Endothelial cell of umbilical vein (primary cell): ENCODE measurements around the gene POLR1H. TPM values are rescaled to one million over a fixed set of nuclear protein-coding genes. Genes with fewer than 3 reads are reported as not detected.

Experiments used
- BruUV-seq: library from RNA; stranded (reverse); fragments of 400-500 nt; replicated peaks from 2 replicates; lab custom pipeline; 2021; lab: Mats Ljungman, UMichigan
- CTCF ChIA-PET: fragments of 300-600, 350-600 bp; sonication (Branson Sonifier 250); formaldehyde crosslinking; loops from one replicate; lab custom pipeline; 2021; ENCODE audit warnings: antibody characterized with exemption, inconsistent platforms; lab: Charles Lee
- POLR2A ChIA-PET: fragments of 300-600, 350-600 bp; sonication (Branson Sonifier 250); formaldehyde crosslinking; loops from one replicate; lab custom pipeline; 2021; ENCODE audit warnings: antibody characterized with exemption, inconsistent platforms; lab: Charles Lee
- DNase-seq: peaks from one replicate; pipeline ENCODE4 v3.0.0-alpha.2; 2011; ENCODE audit warnings: low read depth, low spot score
- FAIRE-seq: peaks from 2 replicates; lab custom pipeline; 2011; peaks lifted over from hg19 to GRCh38; lab: Jason Lieb, UNC
- H2AFZ ChIP-seq: 2 replicates; pipeline ENCODE4 v1.6.0; 2012; ENCODE audit warnings: low read depth, low read length, control low read depth, inconsistent platforms
- H3K27ac ChIP-seq: 2 replicates; pipeline ENCODE4 v1.5.1; 2011; ENCODE audit warnings: low read depth, mild to moderate bottlenecking, control low read depth, low read length, moderate library complexity; ENCODE audit not compliant: insufficient read depth
- H3K27me3 ChIP-seq, 2 experiments: 2 replicates each; pipeline versions ENCODE4 v1.6.0 to v1.6.1; 2011; ENCODE audit warnings: low read length in 2 of 2, mixed read lengths in 1 of 2; ENCODE audit not compliant: control insufficient read depth in 2 of 2, insufficient read depth in 2 of 2
- H3K36me3 ChIP-seq, 2 experiments: 2 replicates in 1 of 2; 3 replicates in 1 of 2; pipeline ENCODE4 v1.5.1; 2011; ENCODE audit warnings: low read length in 2 of 2, mild to moderate bottlenecking in 1 of 2, moderate library complexity in 1 of 2; ENCODE audit not compliant: control insufficient read depth in 2 of 2, insufficient read depth in 2 of 2; ENCODE audit errors: extremely low read depth in 1 of 2
- H3K4me1 ChIP-seq: 3 replicates; pipeline ENCODE4 v1.5.1; 2011; ENCODE audit warnings: mild to moderate bottlenecking, low read length; ENCODE audit not compliant: control insufficient read depth, insufficient read depth; ENCODE audit errors: extremely low read depth
- H3K4me2 ChIP-seq: 2 replicates; pipeline ENCODE4 v1.6.1; 2011; ENCODE audit warnings: low read length, control low read depth, mixed read lengths; ENCODE audit not compliant: insufficient read depth
- H3K4me3 ChIP-seq, 3 experiments: fragments of 200-600 bp in 1 of 3; sonication (generic), shearing (Covaris generic) in 1 of 3; replicated peaks in 1 of 3; 2 replicates each; pipeline ENCODE4 v1.5.1; 2011 to 2016; ENCODE audit warnings: control low read depth in 3 of 3, low read length in 3 of 3, mild to moderate bottlenecking in 2 of 3, inconsistent platforms in 1 of 3, low read depth in 1 of 3, moderate library complexity in 1 of 3; ENCODE audit not compliant: insufficient read depth in 1 of 3
- H3K79me2 ChIP-seq: 2 replicates; pipeline ENCODE4 v1.6.0; 2012; ENCODE audit warnings: low read length, inconsistent platforms; ENCODE audit not compliant: control insufficient read depth, insufficient read depth
- H3K9ac ChIP-seq: replicated peaks from 2 replicates; pipeline ENCODE3; 2011; ENCODE audit warnings: low read length, control low read depth; ENCODE audit not compliant: insufficient read depth; ENCODE audit errors: extremely low read depth
- H3K9me1 ChIP-seq: replicated peaks from 3 replicates; pipeline ENCODE4 v1.6.0; 2011; ENCODE audit warnings: mild to moderate bottlenecking, low read length; ENCODE audit not compliant: control insufficient read depth, insufficient read depth; ENCODE audit errors: extremely low read depth
- H3K9me3 ChIP-seq: replicated peaks from 2 replicates; pipeline ENCODE4 v1.5.1; 2012; ENCODE audit warnings: low read length, inconsistent platforms; ENCODE audit not compliant: control insufficient read depth, insufficient read depth
- H4K20me1 ChIP-seq: replicated peaks from 2 replicates; pipeline ENCODE3; 2011; ENCODE audit warnings: mild to moderate bottlenecking, low read length; ENCODE audit not compliant: control insufficient read depth, insufficient read depth; ENCODE audit errors: extremely low read depth
- EZH2 ChIP-seq: IDR thresholded peaks from 2 replicates; pipeline ENCODE4 v1.6.1; 2012; ENCODE audit warnings: borderline replicate concordance, low read depth, mild to moderate bottlenecking, moderate library complexity, low read length, inconsistent platforms; ENCODE audit not compliant: severe bottlenecking
- FOS ChIP-seq: IDR thresholded peaks from 2 replicates; pipeline ENCODE4 v1.6.1; 2011; ENCODE audit warnings: mild to moderate bottlenecking, low read length, moderate library complexity, borderline replicate concordance; ENCODE audit not compliant: insufficient read depth
- GATA2 ChIP-seq: IDR thresholded peaks from 2 replicates; pipeline ENCODE4 v1.7.0; 2011; ENCODE audit warnings: low read depth, mild to moderate bottlenecking, moderate library complexity, mixed read lengths, low read length; ENCODE audit not compliant: insufficient read length, insufficient read depth
- JUN ChIP-seq: IDR thresholded peaks from 2 replicates; pipeline ENCODE4 v1.6.1; 2011; ENCODE audit warnings: borderline replicate concordance, low read depth; ENCODE audit not compliant: insufficient read length, insufficient read depth
- MYC ChIP-seq: IDR thresholded peaks from one replicate; pipeline ENCODE4 v1.6.1; 2011; ENCODE audit warnings: mild to moderate bottlenecking, low read depth, low read length
- POLR2A ChIP-seq: IDR thresholded peaks from 2 replicates; pipeline ENCODE4 v1.6.1; 2012; ENCODE audit warnings: low read depth, mild to moderate bottlenecking, control low read depth, low read length
- POLR2AphosphoS5 ChIP-seq: IDR thresholded peaks from 2 replicates; pipeline ENCODE4 v1.6.1; 2012; ENCODE audit warnings: low read depth, mild to moderate bottlenecking, control low read depth, low read length, moderate library complexity; ENCODE audit not compliant: insufficient read depth
- dilution Hi-C: fragments of 300-500 bp; cut with MboI; formaldehyde crosslinking; loops from one replicate; pipeline ENCODE4 v1.15.0; 2019; ENCODE audit warnings: low sequenced_read_pairs; ENCODE audit not compliant: extremely low pct_ligation_motif_present
- intact Hi-C: fragments of 100-400 bp; cut with micrococcal nuclease; formaldehyde crosslinking; loops from one replicate; pipeline ENCODE4 v1.10.0; 2022
- polyA plus RNA-seq, 4 experiments: library from polyadenylated mRNA; depleted of rRNA in 3 of 4; stranded (reverse) in 3 of 4; unstranded in 1 of 4; fragments of >200 nt; gene quantifications; 2 replicates each; pipeline versions ENCODE4 v1.2.1 to v1.2.3, GENCODE V29; 2011 to 2012; ENCODE audit warnings: missing spikeins in 1 of 4
- total RNA-seq: library from RNA; stranded (reverse); gene quantifications from 2 replicates; pipeline ENCODE4 v1.2.3, GENCODE V29; 2021
- TF ChIP-seq, protein P1 (sequence below): IDR thresholded peaks from 2 replicates; pipeline ENCODE4 v1.6.1; 2011; ENCODE audit not compliant: insufficient read depth, insufficient read length
- TF ChIP-seq, protein P2 (sequence below), 2 donors: IDR thresholded peaks; 1 replicate in 1 of 2; 2 replicates in 1 of 2; pipeline ENCODE4 v1.5.1; 2011; ENCODE audit warnings: low read length in 2 of 2, mild to moderate bottlenecking in 2 of 2, moderate library complexity in 2 of 2, control low read depth in 1 of 2, inconsistent platforms in 1 of 2, low read depth in 1 of 2; ENCODE audit not compliant: insufficient read depth in 1 of 2; ENCODE audit errors: extremely low read depth in 1 of 2

Gene POLR1H
- total and polyA plus RNA-seq, 2 donors (not counting 3 experiments of a cell fraction or from before 2014, with no cell fraction given): 32.5 to 65.3 TPM

DNA sequence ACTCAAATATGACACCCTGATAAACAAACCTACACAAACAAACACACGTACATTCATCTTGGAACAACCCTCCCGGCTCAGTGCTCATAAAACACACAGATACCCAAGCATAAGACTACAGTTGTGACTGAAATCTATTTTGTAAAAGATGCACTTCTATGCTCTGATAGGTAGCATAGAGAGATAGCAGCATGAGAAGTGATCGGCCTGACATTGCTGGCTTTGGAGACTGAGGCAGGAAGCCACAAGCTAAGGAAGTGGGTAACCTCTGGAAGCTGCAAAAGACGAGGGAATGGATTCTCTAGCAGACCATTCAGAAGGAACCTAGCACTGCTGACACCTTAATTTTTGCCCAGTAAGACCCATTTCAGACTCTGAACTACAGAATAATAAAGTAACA is 16.2 kb downstream of the POLR1H start:
- H2AFZ ChIP-seq: no peak overlapping the region
- no peak overlapping the region for H3K4me2 ChIP-seq
- intact Hi-C loops: no loop called here
- no peak overlapping the region for H3K4me3 ChIP-seq
- H3K79me2 ChIP-seq: no peaks in the 10 kb centered on the region
- ChIA-PET CTCF (interaction anchor here (1.2 kb wide), 1 partner anchor 54 kb away, joined by 3 read pairs; no protein-coding TSS in a partner anchor), POLR2A (no interaction called here)
- no peak for TF ChIP-seq GATA2
- peak; percentile 8 for TF ChIP-seq EZH2
- H3K9me3 ChIP-seq: no peaks in the 10 kb centered on the region
- dilution Hi-C loops: no loop called here
- H3K9me1 ChIP-seq: no peaks in the 10 kb centered on the region
- FAIRE-seq: no peak
- no TSS peak for BruUV-seq
- H3K27me3 ChIP-seq: peaks cover 66 to 79% of the 10 kb centered on the region in 2 experiments
- no peak for DNase-seq
- no peak overlapping the region for H3K9ac ChIP-seq
- no peaks in the 10 kb centered on the region for H4K20me1 ChIP-seq
- H3K4me1 ChIP-seq: no peaks in the 10 kb centered on the region
- H3K27ac ChIP-seq: no peak overlapping the region
- no peaks in the 10 kb centered on the region for H3K36me3 ChIP-seq

DNA sequence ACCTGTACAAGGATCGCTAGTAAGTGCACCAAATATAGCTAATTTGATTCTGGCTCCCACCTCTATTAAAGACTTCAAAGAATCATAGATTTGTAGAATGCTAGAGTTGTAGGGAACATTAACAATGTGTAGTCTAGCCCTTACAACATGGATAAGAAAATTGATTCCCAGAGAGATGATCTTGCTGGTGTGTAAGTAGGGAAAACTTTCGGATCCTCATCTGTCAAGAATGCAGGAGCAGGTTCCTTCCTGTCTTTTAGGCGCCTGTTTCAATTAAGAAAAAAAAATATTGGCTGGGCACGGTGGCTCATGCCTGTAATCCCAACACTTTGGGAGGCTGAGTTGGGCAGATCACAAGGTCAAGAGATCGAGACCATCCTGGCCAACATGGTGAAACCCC is 26.8 kb downstream of the POLR1H start:
- H3K4me3 ChIP-seq: no peak overlapping the region
- ChIA-PET CTCF (interaction anchor here (1.2 to 2.2 kb wide), 4 partner anchors 16 to 239 kb away, joined by 3 to 15 read pairs (median 4); no protein-coding TSS in a partner anchor), POLR2A (no interaction called here)
- no peaks in the 10 kb centered on the region for H3K4me1 ChIP-seq
- no peak overlapping the region for H3K9ac ChIP-seq
- no peaks in the 10 kb centered on the region for H4K20me1 ChIP-seq
- no TSS peak for BruUV-seq
- no peak for DNase-seq
- TF ChIP-seq, protein P1, sequence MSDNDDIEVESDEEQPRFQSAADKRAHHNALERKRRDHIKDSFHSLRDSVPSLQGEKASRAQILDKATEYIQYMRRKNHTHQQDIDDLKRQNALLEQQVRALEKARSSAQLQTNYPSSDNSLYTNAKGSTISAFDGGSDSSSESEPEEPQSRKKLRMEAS: no peak
- no peak for TF ChIP-seq POLR2A
- no peak for TF ChIP-seq JUN
- no peak for TF ChIP-seq GATA2
- TF ChIP-seq MYC: no peak
- TF ChIP-seq FOS: no peak
- no peak for TF ChIP-seq EZH2
- TF ChIP-seq POLR2AphosphoS5: no peak
- TF ChIP-seq, protein P2, sequence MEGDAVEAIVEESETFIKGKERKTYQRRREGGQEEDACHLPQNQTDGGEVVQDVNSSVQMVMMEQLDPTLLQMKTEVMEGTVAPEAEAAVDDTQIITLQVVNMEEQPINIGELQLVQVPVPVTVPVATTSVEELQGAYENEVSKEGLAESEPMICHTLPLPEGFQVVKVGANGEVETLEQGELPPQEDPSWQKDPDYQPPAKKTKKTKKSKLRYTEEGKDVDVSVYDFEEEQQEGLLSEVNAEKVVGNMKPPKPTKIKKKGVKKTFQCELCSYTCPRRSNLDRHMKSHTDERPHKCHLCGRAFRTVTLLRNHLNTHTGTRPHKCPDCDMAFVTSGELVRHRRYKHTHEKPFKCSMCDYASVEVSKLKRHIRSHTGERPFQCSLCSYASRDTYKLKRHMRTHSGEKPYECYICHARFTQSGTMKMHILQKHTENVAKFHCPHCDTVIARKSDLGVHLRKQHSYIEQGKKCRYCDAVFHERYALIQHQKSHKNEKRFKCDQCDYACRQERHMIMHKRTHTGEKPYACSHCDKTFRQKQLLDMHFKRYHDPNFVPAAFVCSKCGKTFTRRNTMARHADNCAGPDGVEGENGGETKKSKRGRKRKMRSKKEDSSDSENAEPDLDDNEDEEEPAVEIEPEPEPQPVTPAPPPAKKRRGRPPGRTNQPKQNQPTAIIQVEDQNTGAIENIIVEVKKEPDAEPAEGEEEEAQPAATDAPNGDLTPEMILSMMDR (IDR thresholded peaks at IDR 0.05; ENCODE audit: extremely low read depth in 1 of 2, insufficient read depth in 1 of 2, low read depth in 1 of 2, low read length in 2 of 2): no peak
- no peaks in the 10 kb centered on the region for H3K79me2 ChIP-seq
- intact Hi-C loops (no loop called here), dilution Hi-C loops (no loop called here)
- H3K27ac ChIP-seq: no peak overlapping the region
- no peak overlapping the region for H3K4me2 ChIP-seq
- H3K9me3 ChIP-seq: no peaks in the 10 kb centered on the region
- FAIRE-seq: no peak
- no peaks in the 10 kb centered on the region for H3K9me1 ChIP-seq
- no peak overlapping the region for H2AFZ ChIP-seq
- no peaks in the 10 kb centered on the region for H3K36me3 ChIP-seq
- H3K27me3 ChIP-seq: peaks cover 13 to 28% of the 10 kb centered on the region in 2 experiments
